ENCODE data around the gene ASTN1.

ASTN1 gene

DNA sequence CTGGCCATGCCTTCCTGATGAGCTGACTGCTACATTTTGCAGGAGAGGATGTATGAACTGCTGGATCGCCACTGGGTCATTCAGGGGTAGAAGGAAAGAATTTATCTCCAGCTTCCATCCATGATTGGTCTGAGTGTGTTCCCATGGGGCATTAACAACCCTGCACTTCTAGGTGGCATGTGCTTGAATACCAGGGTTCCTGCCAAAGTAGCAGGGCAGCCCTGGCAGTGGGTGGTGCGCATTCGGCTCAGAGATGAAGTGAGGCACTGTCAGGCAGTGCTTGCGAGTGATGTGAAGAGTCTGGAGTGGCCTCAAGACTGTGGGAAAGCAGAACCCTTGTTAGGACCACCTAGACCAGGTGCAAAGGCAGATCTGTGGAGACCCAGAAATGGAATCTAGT, 294.9 kb downstream of the ASTN1 start:
- no peak for DNase-seq

- no peak for DNase-seq
Measured at GRCh38 chr1:176866011-176866714, 298.3 kb downstream of the ASTN1 start.

- no peak for DNase-seq
Measured at GRCh38 chr1:176864211-176864610, 300.3 kb downstream of the ASTN1 start.

- no peak for DNase-seq
Measured at GRCh38 chr1:176863613-176864012, 300.9 kb downstream of the ASTN1 start.

DNA sequence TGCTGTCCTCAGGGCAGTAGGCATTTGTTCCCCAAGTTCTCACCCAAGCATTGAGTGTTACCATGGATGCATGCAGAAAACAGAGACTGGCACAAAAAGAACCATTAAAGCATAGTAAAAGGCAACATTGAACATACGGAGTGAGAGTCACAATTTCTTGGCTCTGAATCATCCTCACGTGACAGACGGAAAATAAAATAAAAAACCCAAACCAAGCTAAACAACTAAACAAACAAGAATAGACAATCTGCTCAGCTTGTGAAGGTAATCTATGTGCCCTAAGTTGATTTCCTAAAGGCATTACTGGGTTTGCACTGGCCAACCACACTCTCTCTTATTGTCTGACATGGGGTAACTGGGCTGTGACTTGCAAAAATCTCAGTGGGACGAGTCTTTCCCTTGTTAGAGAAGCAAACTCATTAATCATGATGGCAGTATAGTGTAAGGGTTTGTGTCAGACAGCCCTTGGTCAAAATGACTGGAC, 306.0 kb downstream of the ASTN1 start:
- DNase-seq: no peak

- no peak for DNase-seq
Measured at GRCh38 chr1:176857632-176858031, 306.9 kb downstream of the ASTN1 start.

- no peak for DNase-seq
Measured at GRCh38 chr1:176854758-176855745, 309.5 kb downstream of the ASTN1 start.

DNA sequence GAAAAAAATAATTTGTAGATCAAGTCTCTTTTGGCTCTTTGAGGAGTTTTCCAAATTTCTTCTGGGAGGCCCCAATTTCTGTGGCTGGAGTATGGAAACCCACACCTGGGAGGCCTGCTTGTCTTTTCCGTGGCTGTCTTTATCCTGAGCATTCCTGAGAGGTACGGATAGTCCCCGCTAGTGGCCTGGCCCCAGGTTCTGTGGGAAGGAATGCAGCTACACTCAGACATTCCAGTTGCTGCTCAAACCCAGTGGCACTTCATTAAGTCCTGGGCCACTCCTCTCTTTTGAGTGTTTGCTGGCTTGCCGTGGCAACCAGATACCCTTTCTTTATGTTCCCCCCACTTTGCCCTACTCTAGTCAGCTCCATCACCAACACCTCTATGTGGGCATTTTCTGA, 310.4 kb downstream of the ASTN1 start:
- DNase-seq: no peak

GRCh38 chr1:176853503-176853902, 311.0 kb downstream of the ASTN1 start:
- DNase-seq: no peak

GRCh38 chr1:176852124-176852523, 312.4 kb downstream of the ASTN1 start:
- no peak for DNase-seq

DNA sequence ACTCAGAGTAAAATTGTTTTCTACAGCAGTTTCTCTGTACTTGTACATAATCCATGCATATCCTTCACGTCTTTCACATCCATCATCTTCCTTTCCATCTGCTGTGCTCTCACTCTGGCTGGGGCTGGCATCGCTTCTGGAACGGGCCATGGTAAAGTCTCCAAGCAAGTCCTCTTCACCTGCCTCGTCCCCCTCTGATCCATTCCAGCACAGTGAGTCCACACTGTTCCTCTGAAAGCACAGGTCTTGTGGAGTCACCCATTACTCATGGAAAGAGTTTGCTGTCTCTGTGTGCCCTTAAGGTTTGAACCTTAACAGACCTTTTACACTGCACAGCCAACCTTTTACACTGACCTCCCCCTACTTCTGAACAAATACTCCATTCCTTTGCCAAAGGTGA, 313.6 kb downstream of the ASTN1 start:
- DNase-seq: no peak

DNA sequence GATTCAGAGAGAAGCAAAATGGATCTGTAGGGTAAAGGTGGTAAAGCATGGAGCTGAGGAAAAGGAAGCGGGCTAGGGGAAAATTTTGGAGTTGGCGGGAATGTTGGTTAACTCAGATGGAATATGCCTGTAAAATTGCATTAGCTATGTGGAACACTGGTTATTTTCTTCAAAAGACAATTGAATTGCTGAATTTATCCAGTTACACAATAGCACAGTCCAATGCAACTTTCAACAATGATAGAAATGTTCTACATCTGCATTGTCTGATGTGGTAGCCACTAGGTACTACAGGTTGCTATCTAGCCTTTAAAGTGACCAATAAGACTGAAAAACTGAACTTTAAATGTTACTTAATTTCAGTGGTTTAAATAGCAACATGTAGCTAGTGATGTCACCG, 315.2 kb downstream of the ASTN1 start:
- DNase-seq: no peak

DNA sequence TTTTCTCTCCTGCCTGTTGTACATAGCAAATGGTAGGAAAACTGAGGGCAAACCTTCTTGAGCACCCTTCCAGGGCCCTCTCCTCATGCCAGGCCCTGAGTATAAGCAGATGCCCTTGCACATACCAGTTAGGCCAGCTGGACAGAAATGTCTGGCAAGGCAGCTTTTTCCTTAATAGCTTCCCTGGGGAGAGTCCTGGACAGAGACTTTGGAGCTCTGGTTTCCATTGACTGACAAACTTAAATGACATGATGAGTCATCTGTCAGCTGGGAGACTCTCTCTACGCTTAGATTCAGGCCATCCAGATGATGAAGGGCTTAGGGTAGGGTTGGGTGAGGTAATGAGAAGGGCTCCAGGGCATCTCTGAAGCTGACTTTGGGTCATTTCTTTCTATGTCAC, 317.5 kb downstream of the ASTN1 start:
- no peak for DNase-seq

GRCh38 chr1:176843352-176844297, 320.9 kb downstream of the ASTN1 start:
- DNase-seq: no peak

DNA sequence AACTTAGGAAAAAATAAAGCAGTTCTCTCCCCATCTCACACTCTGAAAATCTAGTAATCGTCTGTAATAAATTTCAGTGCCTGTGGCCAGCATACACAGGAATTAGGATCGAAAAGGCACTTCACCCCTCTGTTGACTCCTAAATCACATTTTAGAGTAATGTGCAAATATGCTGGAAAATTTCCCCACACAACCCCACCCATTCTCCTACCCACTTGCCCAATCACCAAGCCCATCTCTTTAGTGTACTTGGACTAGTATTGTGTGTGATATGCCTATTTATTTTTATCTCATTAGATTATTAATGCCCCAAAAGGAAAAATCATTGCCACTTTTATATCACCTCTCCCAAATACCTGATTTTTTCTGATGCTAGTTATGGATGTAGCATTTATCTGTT, 323.3 kb downstream of the ASTN1 start:
- DNase-seq: no peak

- DNase-seq: no peak
Measured at GRCh38 chr1:176839216-176839615, 325.3 kb downstream of the ASTN1 start.

GRCh38 chr1:176838276-176838995, 326.1 kb downstream of the ASTN1 start:
- no peak for DNase-seq

GRCh38 chr1:176837708-176838107, 326.8 kb downstream of the ASTN1 start:
- no peak for DNase-seq

- no peak for DNase-seq
Measured at GRCh38 chr1:176831150-176831549, 333.4 kb downstream of the ASTN1 start.

DNA sequence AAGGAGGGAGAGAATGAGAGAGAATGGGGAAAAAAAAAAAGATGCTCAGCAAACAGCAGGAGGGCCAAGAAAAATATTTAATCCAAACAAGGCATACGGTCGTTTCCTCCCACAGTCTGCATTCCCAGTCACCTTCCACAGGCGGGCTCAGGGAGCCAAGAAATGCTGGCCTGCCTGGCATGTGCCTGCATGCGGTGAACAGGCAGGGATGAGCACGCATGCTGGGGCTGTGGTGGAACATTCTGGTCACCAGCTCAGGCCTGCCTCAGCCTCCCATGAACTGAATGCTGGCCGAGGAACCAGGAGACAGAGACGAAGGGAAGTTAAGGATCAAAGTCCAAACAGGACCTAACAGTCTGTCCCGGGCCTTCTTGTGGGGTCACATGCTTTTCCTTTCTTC, 335.3 kb downstream of the ASTN1 start:
- DNase-seq: no peak

- DNase-seq: no peak
Measured at GRCh38 chr1:176826265-176826664, 338.2 kb downstream of the ASTN1 start.

DNA sequence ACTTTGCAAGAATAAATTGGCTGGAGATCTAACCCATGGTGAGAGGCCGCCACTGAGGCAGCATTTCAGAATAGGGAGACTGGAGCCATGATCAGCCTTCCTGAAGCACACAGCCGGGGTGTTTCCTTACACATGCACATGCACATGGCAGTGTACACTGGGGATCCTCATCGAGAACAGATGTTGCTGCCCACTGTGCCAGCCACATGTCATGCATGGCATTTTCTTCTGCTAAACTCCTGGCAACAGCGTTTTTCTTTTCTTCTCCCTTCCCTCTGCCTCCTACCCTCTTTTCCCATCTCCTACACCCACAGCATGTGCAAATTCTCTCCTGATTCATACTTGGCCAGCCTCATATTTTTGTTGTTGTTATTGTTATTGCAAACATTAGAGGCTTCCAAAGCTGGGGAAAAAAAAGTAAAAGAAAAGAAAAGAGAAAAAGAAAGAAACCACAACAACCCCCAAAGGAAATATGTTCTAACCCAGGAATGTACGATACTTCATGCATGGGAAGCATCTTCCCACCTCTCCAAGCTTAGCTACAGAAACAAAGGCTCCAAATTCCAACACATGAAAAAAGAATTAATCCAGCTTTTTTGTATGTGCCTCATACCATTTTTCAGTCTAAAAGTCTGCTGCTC, 344.0 kb downstream of the ASTN1 start:
- no peak for DNase-seq

Measured in bone marrow (tissue), 2 donors.